Astrocyte of the cerebellum (primary cell): ENCODE results near the gene VENTX.

ENCODE experiments used
- DNase-seq: peaks from one replicate; pipeline ENCODE4 v3.0.0-alpha.2; 2011; ENCODE audit warnings: low read depth
- H3K4me3 ChIP-seq: 2 replicates; pipeline ENCODE4 v1.5.1; 2011; ENCODE audit warnings: mild to moderate bottlenecking, low read depth, low read length, moderate library complexity
- in situ Hi-C: cut with HindIII; loops from 2 replicates; pipeline ENCODE4 v1.10.0; 2017; ENCODE audit warnings: low sequenced_read_pairs
- TF ChIP-seq, protein P1 (sequence below): IDR thresholded peaks from 2 replicates; pipeline ENCODE4 v1.5.1; 2012; ENCODE audit warnings: low read length, low read depth, moderate library complexity, mild to moderate bottlenecking; ENCODE audit errors: missing control alignments

Gene VENTX

DNA sequence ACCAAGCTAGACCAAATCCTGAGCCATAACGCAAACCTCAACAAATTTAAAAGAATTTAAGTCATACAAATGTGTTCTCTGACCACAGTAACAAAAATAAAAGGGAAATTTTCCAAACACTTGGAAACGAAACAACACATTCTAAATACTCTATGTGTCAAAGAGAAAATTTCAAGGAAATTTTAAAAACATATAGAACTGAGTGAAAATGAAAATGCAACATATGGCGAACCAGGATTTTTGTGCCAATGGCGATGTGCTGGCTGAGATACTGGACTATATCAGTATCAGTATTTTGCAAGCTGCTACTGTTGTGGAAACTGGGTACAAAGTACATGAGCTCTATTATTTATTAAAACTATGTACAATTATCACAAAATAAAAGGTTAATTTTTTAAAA lies 43.5 kb upstream of the VENTX start:
- no peak overlapping the region for H3K4me3 ChIP-seq
- in situ Hi-C loops: loop anchor here (10.0 kb wide), 1 partner anchor 49 kb away; no protein-coding TSS in a partner anchor
- DNase-seq: no peak
- TF ChIP-seq, protein P1, sequence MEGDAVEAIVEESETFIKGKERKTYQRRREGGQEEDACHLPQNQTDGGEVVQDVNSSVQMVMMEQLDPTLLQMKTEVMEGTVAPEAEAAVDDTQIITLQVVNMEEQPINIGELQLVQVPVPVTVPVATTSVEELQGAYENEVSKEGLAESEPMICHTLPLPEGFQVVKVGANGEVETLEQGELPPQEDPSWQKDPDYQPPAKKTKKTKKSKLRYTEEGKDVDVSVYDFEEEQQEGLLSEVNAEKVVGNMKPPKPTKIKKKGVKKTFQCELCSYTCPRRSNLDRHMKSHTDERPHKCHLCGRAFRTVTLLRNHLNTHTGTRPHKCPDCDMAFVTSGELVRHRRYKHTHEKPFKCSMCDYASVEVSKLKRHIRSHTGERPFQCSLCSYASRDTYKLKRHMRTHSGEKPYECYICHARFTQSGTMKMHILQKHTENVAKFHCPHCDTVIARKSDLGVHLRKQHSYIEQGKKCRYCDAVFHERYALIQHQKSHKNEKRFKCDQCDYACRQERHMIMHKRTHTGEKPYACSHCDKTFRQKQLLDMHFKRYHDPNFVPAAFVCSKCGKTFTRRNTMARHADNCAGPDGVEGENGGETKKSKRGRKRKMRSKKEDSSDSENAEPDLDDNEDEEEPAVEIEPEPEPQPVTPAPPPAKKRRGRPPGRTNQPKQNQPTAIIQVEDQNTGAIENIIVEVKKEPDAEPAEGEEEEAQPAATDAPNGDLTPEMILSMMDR: no peak

- TF ChIP-seq, protein P1: no peak
- no peak for DNase-seq
- in situ Hi-C loops: loop anchor here (10.0 kb wide), 1 partner anchor 50 kb away; no protein-coding TSS in a partner anchor
- H3K4me3 ChIP-seq: no peak overlapping the region
Measured at GRCh38 chr10:133195096-133195495, 42.6 kb upstream of the VENTX start.

DNA sequence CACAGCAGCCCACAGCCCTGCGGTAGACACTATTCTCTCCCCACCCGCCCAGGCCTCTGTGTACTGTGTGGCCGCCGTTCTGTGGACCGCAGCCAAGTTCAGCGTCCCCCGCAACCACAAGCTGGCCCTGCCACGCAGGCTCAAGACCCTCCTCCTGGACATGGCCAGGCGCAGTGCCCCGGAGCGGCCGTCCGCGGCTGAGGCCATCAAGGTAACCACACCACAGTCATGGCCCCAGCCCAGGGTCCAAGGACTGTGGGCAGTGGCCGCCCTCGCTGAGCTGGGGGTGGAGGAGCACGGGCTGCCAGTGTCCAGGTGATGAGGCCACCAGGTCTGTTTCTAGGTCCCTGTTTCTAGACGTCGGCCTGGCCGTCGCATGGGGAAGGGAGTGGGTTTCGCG lies 42.0 kb upstream of the VENTX start:
- H3K4me3 ChIP-seq: no peak overlapping the region
- in situ Hi-C loops: loop anchor here (10.0 kb wide), 1 partner anchor 51 kb away; no protein-coding TSS in a partner anchor
- DNase-seq: no peak
- TF ChIP-seq, protein P1: no peak

DNA sequence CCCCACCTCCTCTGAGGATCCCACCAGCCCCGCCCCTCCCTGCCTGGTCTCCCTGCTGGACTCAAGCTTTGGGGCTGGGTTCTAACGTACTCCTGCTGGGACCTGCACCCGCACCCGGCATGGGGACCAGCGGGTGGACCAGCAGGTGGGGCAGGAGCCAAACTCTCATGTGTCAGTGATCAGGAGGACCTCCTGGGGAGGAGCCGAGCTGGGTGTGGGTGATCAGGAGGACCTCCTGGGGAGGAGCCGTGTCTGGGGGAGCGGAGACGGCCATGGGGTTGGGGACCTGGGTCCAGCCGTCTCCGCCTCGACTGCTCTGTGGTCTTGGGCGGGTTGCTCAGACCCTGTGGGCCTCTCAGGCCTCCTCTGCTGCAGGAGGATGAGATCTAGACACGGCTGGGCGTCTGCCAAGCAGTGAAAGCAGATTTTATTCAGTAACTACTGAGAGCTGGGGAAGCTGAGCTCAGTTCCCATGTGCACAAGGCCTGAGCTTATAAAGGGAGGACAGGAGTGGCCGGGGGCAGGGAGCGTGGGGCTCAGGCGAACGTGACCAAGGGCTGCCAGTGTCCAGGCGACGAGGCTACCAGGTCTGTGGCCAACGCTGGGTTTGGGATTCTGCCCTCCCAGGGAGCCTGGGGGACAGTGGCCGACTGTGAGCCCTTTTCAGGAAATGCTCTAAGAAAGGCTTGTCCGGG lies 41.3 kb upstream of the VENTX start:
- TF ChIP-seq, protein P1: no peak
- no peak for DNase-seq
- in situ Hi-C loops: loop anchor here (10.0 kb wide), 1 partner anchor 52 kb away; no protein-coding TSS in a partner anchor
- H3K4me3 ChIP-seq: no peak overlapping the region

- TF ChIP-seq, protein P1: no peak
Measured at GRCh38 chr10:133196936-133197758, 40.5 kb upstream of the VENTX start.

DNA sequence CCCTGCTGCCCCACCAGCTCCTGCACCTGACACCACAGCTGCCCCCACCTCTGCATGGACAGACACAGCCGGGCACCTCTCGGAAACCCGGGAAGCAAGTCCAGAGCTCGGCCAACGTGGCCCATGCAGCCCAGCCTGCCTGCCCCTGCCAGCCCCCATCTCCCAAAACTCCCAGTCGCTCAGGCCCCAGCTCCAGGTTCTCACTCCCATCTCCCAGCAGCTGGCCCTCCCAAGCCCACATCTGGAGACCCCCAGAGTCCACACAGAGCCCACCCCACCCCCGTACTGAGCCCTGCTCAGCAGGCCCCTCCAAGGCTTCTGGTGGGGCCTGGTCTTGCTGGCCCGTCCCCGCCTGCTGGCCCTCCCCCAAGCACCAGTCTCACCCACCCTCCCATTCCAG lies 39.9 kb upstream of the VENTX start:
- TF ChIP-seq, protein P1: no peak
- no peak for DNase-seq
- no peak overlapping the region for H3K4me3 ChIP-seq
- in situ Hi-C loops: loop anchor here (10.0 kb wide), 1 partner anchor 53 kb away; no protein-coding TSS in a partner anchor

More at GRCh38 chr10:133196936-133197758, 40.5 kb upstream of the VENTX start:
- DNase-seq: no peak
- in situ Hi-C loops: loop anchor here (10.0 kb wide), 1 partner anchor 52 kb away; no protein-coding TSS in a partner anchor
- H3K4me3 ChIP-seq: no peak overlapping the region
